ENCODE data around the gene PNMT.
"Not testable (repeated sequence)": the region's sequence is repeated elsewhere in the genome, so short reads cannot be mapped to it uniquely, and the experiment has no call there.

Gene PNMT

DNA sequence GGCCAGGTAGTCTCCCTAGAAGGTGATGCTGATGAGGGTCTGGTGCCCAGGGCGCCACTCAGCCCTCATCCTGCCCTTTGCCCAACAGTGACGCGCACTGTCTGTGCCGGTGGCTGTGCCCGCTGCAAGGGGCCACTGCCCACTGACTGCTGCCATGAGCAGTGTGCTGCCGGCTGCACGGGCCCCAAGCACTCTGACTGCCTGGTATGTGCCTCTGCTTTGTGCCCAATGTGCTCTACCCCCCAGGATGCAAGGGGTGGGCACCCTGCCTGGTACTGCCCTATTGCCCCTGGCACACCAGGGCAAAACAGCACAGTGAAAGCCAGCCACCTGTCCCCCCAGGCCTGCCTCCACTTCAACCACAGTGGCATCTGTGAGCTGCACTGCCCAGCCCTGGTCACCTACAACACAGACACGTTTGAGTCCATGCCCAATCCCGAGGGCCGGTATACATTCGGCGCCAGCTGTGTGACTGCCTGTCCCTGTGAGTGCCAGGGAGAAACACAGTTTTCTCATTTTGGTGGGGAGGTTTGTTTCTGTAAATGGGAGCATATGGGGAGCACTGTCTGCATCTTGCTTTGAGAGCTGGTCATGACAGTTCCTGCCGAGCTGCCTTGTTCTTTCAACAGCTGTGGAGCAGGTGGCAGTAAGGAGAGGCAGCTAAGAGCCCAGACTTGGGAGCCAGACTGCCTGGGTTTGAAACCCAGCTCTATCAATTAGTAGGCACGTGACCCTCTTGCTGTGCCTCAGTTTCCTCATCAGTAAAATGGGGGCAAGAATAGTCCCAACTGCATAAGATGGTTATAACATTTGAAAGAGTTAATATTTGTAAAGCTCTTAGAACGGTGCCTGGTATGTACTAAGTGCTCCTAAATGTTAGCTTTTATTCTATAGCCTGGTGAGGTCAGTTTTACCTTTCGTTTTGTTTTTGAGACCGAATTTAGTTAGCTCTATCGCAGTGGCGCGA is 42.0 kb downstream of the PNMT start:
- in situ Hi-C loops (cut with HindIII; ENCODE audit: low pct_ligation_motif_present, low sequenced_read_pairs): no loop called here
- TF ChIP-seq, protein P1, sequence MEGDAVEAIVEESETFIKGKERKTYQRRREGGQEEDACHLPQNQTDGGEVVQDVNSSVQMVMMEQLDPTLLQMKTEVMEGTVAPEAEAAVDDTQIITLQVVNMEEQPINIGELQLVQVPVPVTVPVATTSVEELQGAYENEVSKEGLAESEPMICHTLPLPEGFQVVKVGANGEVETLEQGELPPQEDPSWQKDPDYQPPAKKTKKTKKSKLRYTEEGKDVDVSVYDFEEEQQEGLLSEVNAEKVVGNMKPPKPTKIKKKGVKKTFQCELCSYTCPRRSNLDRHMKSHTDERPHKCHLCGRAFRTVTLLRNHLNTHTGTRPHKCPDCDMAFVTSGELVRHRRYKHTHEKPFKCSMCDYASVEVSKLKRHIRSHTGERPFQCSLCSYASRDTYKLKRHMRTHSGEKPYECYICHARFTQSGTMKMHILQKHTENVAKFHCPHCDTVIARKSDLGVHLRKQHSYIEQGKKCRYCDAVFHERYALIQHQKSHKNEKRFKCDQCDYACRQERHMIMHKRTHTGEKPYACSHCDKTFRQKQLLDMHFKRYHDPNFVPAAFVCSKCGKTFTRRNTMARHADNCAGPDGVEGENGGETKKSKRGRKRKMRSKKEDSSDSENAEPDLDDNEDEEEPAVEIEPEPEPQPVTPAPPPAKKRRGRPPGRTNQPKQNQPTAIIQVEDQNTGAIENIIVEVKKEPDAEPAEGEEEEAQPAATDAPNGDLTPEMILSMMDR (IDR thresholded peaks at IDR 0.05; ENCODE audit: low read depth, low read length, missing control alignments): no peak
- H3K27me3 ChIP-seq (replicated peaks): no peaks in the 10 kb centered on the region
- no peak overlapping the region for H3K27ac ChIP-seq
- peaks cover 33% of the 10 kb centered on the region for H3K36me3 ChIP-seq (replicated peaks)
- no peak for DNase-seq
- no peak overlapping the region for H3K4me3 ChIP-seq (ENCODE audit: low read depth, low read length)

DNA sequence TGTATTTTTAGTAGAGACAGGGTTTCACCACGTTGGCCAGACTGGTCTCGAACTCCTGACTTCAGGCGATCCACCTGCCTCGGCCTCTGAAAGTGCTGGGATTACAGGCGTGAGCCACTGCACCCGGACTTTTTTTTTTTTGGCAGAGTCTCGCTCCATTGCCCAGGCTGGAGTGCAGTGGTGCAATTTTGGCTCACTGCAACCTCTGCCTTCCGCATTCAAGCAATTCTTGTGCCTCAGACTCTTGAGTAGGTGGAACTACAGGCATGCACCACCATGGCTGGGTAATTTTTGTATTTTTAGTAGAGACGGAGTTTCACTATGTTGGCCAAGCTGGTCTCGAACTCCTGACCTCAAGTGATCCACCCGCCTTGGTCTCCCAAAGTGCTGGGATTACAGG is 42.8 kb downstream of the PNMT start:
- DNase-seq; in situ Hi-C loops (cut with HindIII; ENCODE audit: low pct_ligation_motif_present, low sequenced_read_pairs); H3K4me3 ChIP-seq (ENCODE audit: low read depth, low read length); H3K27me3 ChIP-seq (replicated peaks); H3K27ac ChIP-seq: not testable (repeated sequence)
- peaks cover 41% of the 10 kb centered on the region for H3K36me3 ChIP-seq (replicated peaks)

DNA sequence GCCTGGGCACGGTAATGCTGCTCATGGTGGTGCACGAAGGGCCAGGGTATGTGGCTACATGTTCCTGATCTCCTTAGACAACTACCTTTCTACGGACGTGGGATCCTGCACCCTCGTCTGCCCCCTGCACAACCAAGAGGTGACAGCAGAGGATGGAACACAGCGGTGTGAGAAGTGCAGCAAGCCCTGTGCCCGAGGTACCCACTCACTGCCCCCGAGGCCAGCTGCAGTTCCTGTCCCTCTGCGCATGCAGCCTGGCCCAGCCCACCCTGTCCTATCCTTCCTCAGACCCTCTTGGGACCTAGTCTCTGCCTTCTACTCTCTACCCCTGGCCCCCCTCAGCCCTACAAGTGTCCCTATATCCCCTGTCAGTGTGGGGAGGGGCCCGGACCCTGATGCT is 43.6 kb downstream of the PNMT start:
- H3K27ac ChIP-seq: no peak overlapping the region
- in situ Hi-C loops (cut with HindIII; ENCODE audit: low pct_ligation_motif_present, low sequenced_read_pairs): no loop called here
- H3K36me3 ChIP-seq (replicated peaks): peaks cover 41% of the 10 kb centered on the region
- H3K27me3 ChIP-seq (replicated peaks): no peaks in the 10 kb centered on the region
- DNase-seq: no peak
- H3K4me3 ChIP-seq (ENCODE audit: low read depth, low read length): no peak overlapping the region
- TF ChIP-seq, protein P1 (IDR thresholded peaks at IDR 0.05; ENCODE audit: low read depth, low read length, missing control alignments): no peak

DNA sequence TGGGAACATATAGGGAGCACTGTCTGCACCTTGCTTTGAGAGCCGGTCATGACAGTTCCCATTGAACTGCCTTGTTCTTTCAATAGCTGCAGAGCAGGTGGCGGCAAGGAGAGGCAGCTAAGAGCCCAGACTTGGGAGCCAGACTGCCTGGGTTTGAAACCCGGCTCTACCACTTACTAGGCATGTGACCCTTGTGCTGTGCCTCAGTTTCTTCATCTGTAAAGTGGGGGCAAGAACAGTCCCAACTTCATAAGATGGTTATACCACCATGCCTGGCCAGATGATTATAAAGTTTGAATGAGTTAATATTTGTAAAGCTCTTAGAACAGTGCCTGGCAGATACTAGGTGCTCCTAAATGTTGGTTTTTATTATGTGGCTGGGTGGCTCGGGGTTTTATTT is 46.0 kb downstream of the PNMT start:
- no peak for DNase-seq
- H3K27me3 ChIP-seq (replicated peaks): no peaks in the 10 kb centered on the region
- TF ChIP-seq, protein P1 (IDR thresholded peaks at IDR 0.05; ENCODE audit: low read depth, low read length, missing control alignments): no peak
- no peak overlapping the region for H3K4me3 ChIP-seq (ENCODE audit: low read depth, low read length)
- in situ Hi-C loops (cut with HindIII; ENCODE audit: low pct_ligation_motif_present, low sequenced_read_pairs): no loop called here
- no peak overlapping the region for H3K27ac ChIP-seq
- peaks cover 30% of the 10 kb centered on the region for H3K36me3 ChIP-seq (replicated peaks)

DNA sequence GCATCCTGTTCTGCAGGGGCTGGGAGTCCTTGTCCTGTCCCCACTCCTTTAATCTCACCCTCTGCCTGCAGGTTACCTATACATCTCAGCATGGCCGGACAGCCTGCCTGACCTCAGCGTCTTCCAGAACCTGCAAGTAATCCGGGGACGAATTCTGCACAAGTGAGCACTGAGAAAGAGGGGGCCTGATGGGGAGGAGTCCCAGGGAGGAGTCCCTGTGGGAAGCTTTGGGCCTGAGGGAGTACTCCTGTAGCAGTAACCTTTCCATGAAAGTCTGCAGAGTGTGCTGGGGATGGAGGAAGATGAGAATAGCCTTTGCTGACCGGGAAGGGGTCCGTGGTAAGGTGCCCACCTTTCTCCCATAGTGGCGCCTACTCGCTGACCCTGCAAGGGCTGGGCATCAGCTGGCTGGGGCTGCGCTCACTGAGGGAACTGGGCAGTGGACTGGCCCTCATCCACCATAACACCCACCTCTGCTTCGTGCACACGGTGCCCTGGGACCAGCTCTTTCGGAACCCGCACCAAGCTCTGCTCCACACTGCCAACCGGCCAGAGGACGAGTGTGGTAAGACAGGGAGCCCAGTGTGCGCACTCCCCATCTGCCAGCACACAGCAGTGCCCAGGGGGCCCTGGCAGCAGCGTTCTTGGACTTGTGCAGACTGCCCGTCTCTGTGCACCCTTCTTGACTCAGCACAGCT is 47.3 kb downstream of the PNMT start:
- Histone ChIP-seq H3K4me3 (ENCODE audit: low read depth, low read length) (no peak overlapping the region), H3K27ac (no peak overlapping the region), H3K36me3 (replicated peaks) (peaks cover 24% of the 10 kb centered on the region), H3K27me3 (replicated peaks) (no peaks in the 10 kb centered on the region)
- in situ Hi-C loops (cut with HindIII; ENCODE audit: low pct_ligation_motif_present, low sequenced_read_pairs): no loop called here
- DNase-seq: no peak
- TF ChIP-seq, protein P1 (IDR thresholded peaks at IDR 0.05; ENCODE audit: low read depth, low read length, missing control alignments): no peak

DNA sequence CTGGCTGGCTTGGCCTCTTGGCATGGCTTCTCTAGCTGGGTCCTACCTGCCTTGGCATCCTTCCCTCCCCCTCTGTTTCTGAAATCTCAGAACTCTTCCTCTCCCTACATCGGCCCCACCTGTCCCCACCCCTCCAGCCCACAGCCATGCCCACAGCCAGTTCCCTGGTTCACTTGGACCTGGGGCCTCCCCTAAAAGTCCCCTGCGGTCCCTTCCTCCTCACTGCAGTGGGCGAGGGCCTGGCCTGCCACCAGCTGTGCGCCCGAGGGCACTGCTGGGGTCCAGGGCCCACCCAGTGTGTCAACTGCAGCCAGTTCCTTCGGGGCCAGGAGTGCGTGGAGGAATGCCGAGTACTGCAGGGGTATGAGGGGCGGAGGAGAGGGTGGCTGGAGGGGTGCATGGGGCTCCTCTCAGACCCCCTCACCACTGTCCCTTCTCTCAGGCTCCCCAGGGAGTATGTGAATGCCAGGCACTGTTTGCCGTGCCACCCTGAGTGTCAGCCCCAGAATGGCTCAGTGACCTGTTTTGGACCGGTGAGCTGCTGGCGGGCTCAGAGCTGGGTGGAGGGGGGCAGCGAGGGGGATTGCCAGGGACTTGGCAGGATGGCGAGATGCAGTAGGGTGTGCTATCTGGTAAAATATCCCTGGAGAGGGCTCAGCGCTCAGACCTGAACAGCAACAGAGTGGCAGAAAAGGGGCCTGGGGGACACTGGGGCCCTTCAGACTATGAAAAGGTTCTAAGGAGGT is 48.0 kb downstream of the PNMT start:
- no peak overlapping the region for H3K27ac ChIP-seq
- DNase-seq: no peak
- in situ Hi-C loops (cut with HindIII; ENCODE audit: low pct_ligation_motif_present, low sequenced_read_pairs): no loop called here
- TF ChIP-seq, protein P1 (IDR thresholded peaks at IDR 0.05; ENCODE audit: low read depth, low read length, missing control alignments): no peak
- H3K4me3 ChIP-seq (ENCODE audit: low read depth, low read length): no peak overlapping the region
- H3K27me3 ChIP-seq (replicated peaks): no peaks in the 10 kb centered on the region
- peaks cover 22% of the 10 kb centered on the region for H3K36me3 ChIP-seq (replicated peaks)

All from brain microvascular endothelial cell (primary cell).